Measurements from ENCODE around the gene NIPBL.
"Not testable (repeated sequence)": the region's sequence is repeated elsewhere in the genome, so short reads cannot be mapped to it uniquely, and the experiment has no call there.

GRCh38 chr5:36852903-36853302 is 23.7 kb upstream of the NIPBL start:
- TF ChIP-seq USF2 (IDR thresholded peaks at IDR 0.05; ENCODE audit: low read length); EZH2 (IDR thresholded peaks at IDR 0.05; ENCODE audit: low read depth, low read length, severe bottlenecking); RXRA (IDR thresholded peaks at IDR 0.05; ENCODE audit: insufficient read depth, low read depth, low read length); POLR2AphosphoS5 (IDR thresholded peaks at IDR 0.05; ENCODE audit: low read depth, low read length); GABPA (IDR thresholded peaks at IDR 0.05; ENCODE audit: borderline replicate concordance, insufficient read depth, low read length); CBX8 (IDR thresholded peaks at IDR 0.05; ENCODE audit: borderline replicate concordance, low read depth, low read length); POLR2A (IDR thresholded peaks at IDR 0.05; ENCODE audit: control extremely low read depth in 1 of 2, low read depth in 2 of 2, low read length in 2 of 2); BCL11A (IDR thresholded peaks at IDR 0.05; ENCODE audit: low read depth in 2 of 2, low read length in 2 of 2); BRCA1 (IDR thresholded peaks at IDR 0.05; ENCODE audit: low read depth, low read length); EP300 (IDR thresholded peaks at IDR 0.05; ENCODE audit: borderline replicate concordance in 1 of 2, low read depth in 2 of 2, low read length in 2 of 2): not testable (repeated sequence)
- TF ChIP-seq, protein P1, sequence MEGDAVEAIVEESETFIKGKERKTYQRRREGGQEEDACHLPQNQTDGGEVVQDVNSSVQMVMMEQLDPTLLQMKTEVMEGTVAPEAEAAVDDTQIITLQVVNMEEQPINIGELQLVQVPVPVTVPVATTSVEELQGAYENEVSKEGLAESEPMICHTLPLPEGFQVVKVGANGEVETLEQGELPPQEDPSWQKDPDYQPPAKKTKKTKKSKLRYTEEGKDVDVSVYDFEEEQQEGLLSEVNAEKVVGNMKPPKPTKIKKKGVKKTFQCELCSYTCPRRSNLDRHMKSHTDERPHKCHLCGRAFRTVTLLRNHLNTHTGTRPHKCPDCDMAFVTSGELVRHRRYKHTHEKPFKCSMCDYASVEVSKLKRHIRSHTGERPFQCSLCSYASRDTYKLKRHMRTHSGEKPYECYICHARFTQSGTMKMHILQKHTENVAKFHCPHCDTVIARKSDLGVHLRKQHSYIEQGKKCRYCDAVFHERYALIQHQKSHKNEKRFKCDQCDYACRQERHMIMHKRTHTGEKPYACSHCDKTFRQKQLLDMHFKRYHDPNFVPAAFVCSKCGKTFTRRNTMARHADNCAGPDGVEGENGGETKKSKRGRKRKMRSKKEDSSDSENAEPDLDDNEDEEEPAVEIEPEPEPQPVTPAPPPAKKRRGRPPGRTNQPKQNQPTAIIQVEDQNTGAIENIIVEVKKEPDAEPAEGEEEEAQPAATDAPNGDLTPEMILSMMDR (IDR thresholded peaks at IDR 0.05; ENCODE audit: control extremely low read depth in 1 of 3, insufficient read depth in 1 of 3, low read depth in 1 of 3, low read length in 3 of 3), result not testable (repeated sequence)

All from H1 (cell line).